Lower leg skin (tissue), 3 donors: ENCODE measurements around the gene PLAGL2.
"Not testable (repeated sequence)": the region's sequence is repeated elsewhere in the genome, so short reads cannot be mapped to it uniquely, and the experiment has no call there.

Source experiments
- POLR2A ChIP-seq, 2 donors: fragments of 450-650 bp; IDR thresholded peaks; one replicate each; pipeline ENCODE4 v1.6.1; 2016 to 2017; ENCODE audit warnings: antibody characterized with exemption in 2 of 2, mild to moderate bottlenecking in 1 of 2, moderate library complexity in 1 of 2
- TF ChIP-seq, protein P1 (sequence below), 3 donors: fragments of 450-650 bp; IDR thresholded peaks; one replicate each; pipeline ENCODE4 v1.5.1; 2016; ENCODE audit warnings: antibody characterized with exemption in 3 of 3, mild to moderate bottlenecking in 3 of 3, moderate library complexity in 2 of 3

DNA sequence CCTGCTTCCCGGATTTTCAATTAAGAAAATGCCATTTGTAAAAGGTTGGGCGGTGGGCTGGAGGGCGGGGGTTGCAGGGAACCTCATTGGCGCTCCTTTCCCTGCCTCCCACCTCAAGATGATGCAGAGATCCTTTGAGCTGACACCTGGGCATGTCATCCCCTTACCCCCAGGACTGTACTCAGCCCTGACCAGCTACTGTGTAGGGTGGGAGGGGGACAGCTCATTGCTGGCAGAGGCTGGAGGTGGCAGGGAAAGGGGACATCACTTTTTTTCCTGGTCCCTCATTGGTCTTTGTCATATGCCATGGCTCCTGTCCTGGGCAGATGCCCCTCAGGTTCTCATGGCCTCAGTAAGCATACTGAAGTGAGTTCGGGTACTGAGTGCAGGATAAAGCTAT lies 14.2 kb downstream of the PLAGL2 start:
- TF ChIP-seq, protein P1, sequence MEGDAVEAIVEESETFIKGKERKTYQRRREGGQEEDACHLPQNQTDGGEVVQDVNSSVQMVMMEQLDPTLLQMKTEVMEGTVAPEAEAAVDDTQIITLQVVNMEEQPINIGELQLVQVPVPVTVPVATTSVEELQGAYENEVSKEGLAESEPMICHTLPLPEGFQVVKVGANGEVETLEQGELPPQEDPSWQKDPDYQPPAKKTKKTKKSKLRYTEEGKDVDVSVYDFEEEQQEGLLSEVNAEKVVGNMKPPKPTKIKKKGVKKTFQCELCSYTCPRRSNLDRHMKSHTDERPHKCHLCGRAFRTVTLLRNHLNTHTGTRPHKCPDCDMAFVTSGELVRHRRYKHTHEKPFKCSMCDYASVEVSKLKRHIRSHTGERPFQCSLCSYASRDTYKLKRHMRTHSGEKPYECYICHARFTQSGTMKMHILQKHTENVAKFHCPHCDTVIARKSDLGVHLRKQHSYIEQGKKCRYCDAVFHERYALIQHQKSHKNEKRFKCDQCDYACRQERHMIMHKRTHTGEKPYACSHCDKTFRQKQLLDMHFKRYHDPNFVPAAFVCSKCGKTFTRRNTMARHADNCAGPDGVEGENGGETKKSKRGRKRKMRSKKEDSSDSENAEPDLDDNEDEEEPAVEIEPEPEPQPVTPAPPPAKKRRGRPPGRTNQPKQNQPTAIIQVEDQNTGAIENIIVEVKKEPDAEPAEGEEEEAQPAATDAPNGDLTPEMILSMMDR (IDR thresholded peaks at IDR 0.05), result not testable (repeated sequence)
- not testable (repeated sequence) for TF ChIP-seq POLR2A (IDR thresholded peaks at IDR 0.05)
